HCT116 (cell line): ENCODE results near the gene ATN1. TPM values are rescaled to one million over a fixed set of nuclear protein-coding genes. Genes with fewer than 3 reads are reported as not detected.

Source experiments
- ATAC-seq: fragments of 200-7000 bp; cut with Tn5 transposase; 2 replicates; pipeline ENCODE4 v1.9.1; 2020; ENCODE audit warnings: mild to moderate bottlenecking, moderate library complexity
- BruUV-seq: library from RNA; stranded (reverse); fragments of 400-500 nt; replicated peaks from 2 replicates; lab custom pipeline; 2021; lab: Mats Ljungman, UMichigan
- CTCF ChIA-PET: fragments of 300-600 bp; sonication (Branson Sonifier 250); formaldehyde crosslinking; loops from one replicate; lab custom pipeline; 2021; ENCODE audit warnings: antibody characterized with exemption; lab: Charles Lee
- POLR2A ChIA-PET: fragments of 300-600, 350-600 bp; sonication (Branson Sonifier 250); formaldehyde crosslinking; loops from one replicate; lab custom pipeline; 2021; ENCODE audit warnings: antibody characterized with exemption; lab: Charles Lee
- RAD21 ChIA-PET, 2 experiments: fragments of 300-600 bp; sonication (Branson Sonifier 250); formaldehyde crosslinking; loops; one replicate each; lab custom pipeline; 2023; ENCODE audit warnings: low total read pairs in 2 of 2; ENCODE audit not compliant: uncharacterized antibody in 2 of 2, unreplicated experiment in 2 of 2, low non-redundant PET in 1 of 2; lab: Charles Lee
- DNase-seq: peaks from one replicate; pipeline ENCODE4 v3.0.0-alpha.2; 2010; ENCODE audit warnings: low read depth, low spot score
- H2AFZ ChIP-seq: fragments of 200-600 bp; shearing (Covaris generic), sonication (generic); 2 replicates; pipeline ENCODE4 v1.6.1; 2017; ENCODE audit warnings: low read depth, mixed run types, mixed read lengths, antibody characterized with exemption, low read length; ENCODE audit not compliant: poor library complexity, severe bottlenecking
- H3K27ac ChIP-seq: 2 replicates; pipeline ENCODE4 v1.5.1; 2012; ENCODE audit warnings: low read depth, low read length
- H3K27me3 ChIP-seq: fragments of 200-600 bp; sonication (generic); 2 replicates; pipeline ENCODE4 v1.6.1; 2016; ENCODE audit warnings: mixed run types, low read length, mixed read lengths; ENCODE audit not compliant: insufficient read depth
- H3K36me3 ChIP-seq, 2 experiments: fragments of 200-500 bp in 1 of 2; fragments of 200-600 bp in 1 of 2; sonication (Bioruptor generic) in 1 of 2; sonication (generic) in 1 of 2; 2 replicates each; pipeline versions ENCODE4 v1.5.1 to v1.6.1; 2014 to 2016; ENCODE audit warnings: low read length in 2 of 2, inconsistent platforms in 1 of 2, mixed read lengths in 1 of 2, mixed run types in 1 of 2; ENCODE audit not compliant: insufficient read depth in 2 of 2, control insufficient read depth in 1 of 2
- H3K4me1 ChIP-seq, 2 experiments: fragments of 200-600 bp in 1 of 2; sonication (generic) in 1 of 2; 2 replicates each; pipeline versions ENCODE4 v1.5.1 to v1.6.1; 2012 to 2017; ENCODE audit warnings: low read length in 2 of 2, inconsistent platforms in 1 of 2, mild to moderate bottlenecking in 1 of 2, mixed read lengths in 1 of 2, mixed run types in 1 of 2, moderate library complexity in 1 of 2; ENCODE audit not compliant: insufficient read depth in 2 of 2, control insufficient read depth in 1 of 2
- H3K4me2 ChIP-seq: fragments of 200-600 bp; sonication (generic); 2 replicates; pipeline ENCODE4 v1.6.1; 2017; ENCODE audit warnings: mixed run types, low read length, mixed read lengths
- H3K4me3 ChIP-seq, 2 experiments: fragments of 200-600 bp in 1 of 2; sonication (generic) in 1 of 2; replicated peaks in 1 of 2; 2 replicates each; pipeline ENCODE4 v1.5.1; 2011 to 2016; ENCODE audit warnings: low read length in 2 of 2, control low read depth in 1 of 2, low read depth in 1 of 2, mild to moderate bottlenecking in 1 of 2, mixed read lengths in 1 of 2, mixed run types in 1 of 2
- H3K79me2 ChIP-seq: fragments of 200-600 bp; sonication (generic); 2 replicates; pipeline ENCODE4 v1.6.1; 2017; ENCODE audit warnings: mild to moderate bottlenecking, mixed run types, low read length, moderate library complexity, mixed read lengths; ENCODE audit not compliant: insufficient read depth
- H3K9ac ChIP-seq: fragments of 200-600 bp; sonication (generic); 2 replicates; pipeline ENCODE4 v1.6.1; 2016; ENCODE audit warnings: low read length, mixed read lengths
- H3K9me2 ChIP-seq: fragments of 200-600 bp; sonication (generic), shearing (Covaris generic); 2 replicates; pipeline ENCODE4 v1.6.1; 2017; ENCODE audit warnings: mixed run types, mild to moderate bottlenecking, moderate library complexity; ENCODE audit not compliant: insufficient read depth
- H3K9me3 ChIP-seq, 2 experiments: fragments of 200-500 bp in 1 of 2; fragments of 200-600 bp in 1 of 2; sonication (Bioruptor generic) in 1 of 2; sonication (generic) in 1 of 2; 2 replicates each; pipeline ENCODE4 v1.6.1; 2014 to 2017; ENCODE audit warnings: low read length in 2 of 2, mixed read lengths in 2 of 2, inconsistent platforms in 1 of 2, low read depth in 1 of 2, mild to moderate bottlenecking in 1 of 2, mixed run types in 1 of 2, moderate library complexity in 1 of 2; ENCODE audit not compliant: control insufficient read depth in 1 of 2, insufficient read depth in 1 of 2
- H4K20me1 ChIP-seq: fragments of 200-600 bp; sonication (generic), shearing (Covaris generic); 2 replicates; pipeline ENCODE4 v1.6.1; 2017; ENCODE audit warnings: mixed run types, mild to moderate bottlenecking, moderate library complexity; ENCODE audit not compliant: insufficient read depth
- JUND ChIP-seq: IDR thresholded peaks from 2 replicates; pipeline ENCODE4 v1.6.1; 2012
- POLR2AphosphoS5 ChIP-seq: IDR thresholded peaks from 2 replicates; pipeline ENCODE4 v1.6.1; 2011; ENCODE audit warnings: mild to moderate bottlenecking, low read depth, low read length, moderate library complexity
- RAD21 ChIP-seq: IDR thresholded peaks from 2 replicates; pipeline ENCODE4 v1.6.1; 2012; ENCODE audit warnings: low read depth, mild to moderate bottlenecking
- SRF ChIP-seq: IDR thresholded peaks from 2 replicates; pipeline ENCODE4 v1.6.1; 2012; ENCODE audit warnings: low read depth
- TCF7L2 ChIP-seq: IDR thresholded peaks from 2 replicates; pipeline ENCODE4 v1.7.0; 2011; ENCODE audit warnings: borderline replicate concordance, inconsistent platforms; ENCODE audit not compliant: insufficient read depth, insufficient read length; ENCODE audit errors: extremely low read depth
- YY1 ChIP-seq: IDR thresholded peaks from 2 replicates; pipeline ENCODE4 v1.6.1; 2011; ENCODE audit warnings: low read length, low read depth, moderate library complexity, mild to moderate bottlenecking; ENCODE audit not compliant: insufficient replicate concordance; ENCODE audit errors: extremely low read depth
- ZFX ChIP-seq: fragments of 450-650 bp; IDR thresholded peaks from 2 replicates; pipeline ENCODE4 v1.6.1; 2017
- ZNF274 ChIP-seq: fragments of 200-500 bp; sonication (Bioruptor generic); IDR thresholded peaks from 2 replicates; pipeline ENCODE4 v1.6.1; 2014; ENCODE audit warnings: mild to moderate bottlenecking, low read depth, low read length, inconsistent platforms
- intact Hi-C: fragments of 100-400 bp; cut with micrococcal nuclease; formaldehyde crosslinking; loops from 2 replicates; pipeline ENCODE4 v1.10.0; 2022
- total RNA-seq: library from RNA; stranded (reverse); gene quantifications from one replicate; pipeline ENCODE4 v1.2.1, GENCODE V29; 2021; ENCODE audit not compliant: unreplicated experiment

The ATN1 gene
- total RNA-seq, 1 experiment from 2014 or later = 104 TPM

DNA sequence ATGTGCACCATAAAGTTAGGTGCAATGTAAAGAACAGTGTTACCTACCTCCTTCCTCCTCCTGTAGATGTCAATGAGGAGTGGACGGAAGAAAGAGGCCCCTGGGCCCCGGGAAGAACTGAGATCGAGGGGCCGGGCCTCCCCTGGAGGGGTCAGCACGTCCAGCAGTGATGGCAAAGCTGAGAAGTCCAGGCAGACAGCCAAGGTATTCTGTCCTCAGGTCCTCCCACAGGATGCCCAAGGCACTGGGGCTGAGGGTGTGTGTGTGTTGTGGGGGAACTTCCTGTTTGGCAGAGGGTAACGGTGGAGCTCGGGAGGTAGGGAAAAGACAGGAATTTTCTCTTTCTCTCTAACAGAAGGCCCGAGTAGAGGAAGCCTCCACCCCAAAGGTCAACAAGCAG lies 6.4 kb downstream of the ATN1 start:
- ChIA-PET CTCF (interaction anchor here (1.0 kb wide), 1 partner anchor 65 kb away, joined by 3 read pairs; no protein-coding TSS in a partner anchor), RAD21 (no interaction called here), POLR2A (interaction anchor here (1.2 to 3.4 kb wide), 4 partner anchors 9 to 65 kb away, joined by 3 to 22 read pairs (median 4); partner anchors contain the start of genes C12orf57 and RNU7-1)
- no peaks in the 10 kb centered on the region for H3K9me2 ChIP-seq
- BruUV-seq = no TSS peak
- H3K27me3 ChIP-seq = no peaks in the 10 kb centered on the region
- peaks cover 12 to 34% of the 10 kb centered on the region in 2 experiments; a peak in 3 of 4 replicates for H3K36me3 ChIP-seq
- peaks cover 52% of the 10 kb centered on the region for H3K79me2 ChIP-seq
- H3K4me3 ChIP-seq = no peak overlapping the region
- no peak overlapping the region for H3K4me2 ChIP-seq
- no peak for DNase-seq
- intact Hi-C loops = no loop called here
- no peak overlapping the region for H2AFZ ChIP-seq
- H3K9me3 ChIP-seq = no peaks in the 10 kb centered on the region
- ATAC-seq = no peak
- H3K9ac ChIP-seq = 0 out of 2 replicates have a peak overlapping the region, but pooled peaks have one; percentile 23
- H3K27ac ChIP-seq = peak overlapping the region; percentile 33; the same call in 1 of the 2 replicates
- no peak for TF ChIP-seq JUND
- no peak for TF ChIP-seq RAD21
- peaks cover 10 to 37% of the 10 kb centered on the region in 2 experiments for H3K4me1 ChIP-seq
- H4K20me1 ChIP-seq = no peaks in the 10 kb centered on the region

DNA sequence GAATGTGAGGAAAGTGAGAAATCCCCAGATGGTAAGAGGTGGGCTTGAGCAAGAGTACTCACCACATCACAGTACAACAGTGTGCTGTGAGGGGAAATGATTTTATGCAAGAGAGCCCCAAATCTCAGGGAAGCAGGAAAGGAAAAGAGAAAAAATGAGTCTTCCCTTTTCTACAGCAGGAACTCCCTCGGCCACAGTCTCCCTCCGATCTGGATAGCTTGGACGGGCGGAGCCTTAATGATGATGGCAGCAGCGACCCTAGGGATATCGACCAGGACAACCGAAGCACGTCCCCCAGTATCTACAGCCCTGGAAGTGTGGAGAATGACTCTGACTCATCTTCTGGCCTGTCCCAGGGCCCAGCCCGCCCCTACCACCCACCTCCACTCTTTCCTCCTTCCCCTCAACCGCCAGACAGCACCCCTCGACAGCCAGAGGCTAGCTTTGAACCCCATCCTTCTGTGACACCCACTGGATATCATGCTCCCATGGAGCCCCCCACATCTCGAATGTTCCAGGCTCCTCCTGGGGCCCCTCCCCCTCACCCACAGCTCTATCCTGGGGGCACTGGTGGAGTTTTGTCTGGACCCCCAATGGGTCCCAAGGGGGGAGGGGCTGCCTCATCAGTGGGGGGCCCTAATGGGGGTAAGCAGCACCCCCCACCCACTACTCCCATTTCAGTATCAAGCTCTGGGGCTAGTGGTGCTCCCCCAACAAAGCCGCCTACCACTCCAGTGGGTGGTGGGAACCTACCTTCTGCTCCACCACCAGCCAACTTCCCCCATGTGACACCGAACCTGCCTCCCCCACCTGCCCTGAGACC lies 7.8 kb downstream of the ATN1 start:
- intact Hi-C loops = no loop called here
- peaks cover 7 to 24% of the 10 kb centered on the region in 2 experiments; a peak in 3 of 4 replicates for H3K4me1 ChIP-seq
- peaks cover 39% of the 10 kb centered on the region for H3K79me2 ChIP-seq
- peak overlapping the region; percentile 93 for H3K27ac ChIP-seq
- H4K20me1 ChIP-seq = no peaks in the 10 kb centered on the region
- TF ChIP-seq SRF = no peak
- no peak for TF ChIP-seq ZNF274
- TF ChIP-seq POLR2AphosphoS5 = no peak
- no peak for TF ChIP-seq TCF7L2
- no peak for TF ChIP-seq ZFX
- TF ChIP-seq YY1 = no peak
- H2AFZ ChIP-seq = no peak overlapping the region
- H3K27me3 ChIP-seq = no peaks in the 10 kb centered on the region
- ChIA-PET CTCF (no interaction called here), RAD21 (no interaction called here), POLR2A (interaction anchor here (3.4 kb wide), 1 partner anchor 8 kb away, joined by 22 read pairs; the partner anchor contains the start of genes C12orf57 and RNU7-1)
- no peak overlapping the region for H3K4me3 ChIP-seq
- peaks cover 13 to 31% of the 10 kb centered on the region in 2 experiments; a peak in 3 of 4 replicates for H3K36me3 ChIP-seq
- H3K9me2 ChIP-seq = no peaks in the 10 kb centered on the region
- no peak overlapping the region for H3K9ac ChIP-seq
- H3K4me2 ChIP-seq = no peak overlapping the region
- DNase-seq (no peak), ATAC-seq (no peak)
- BruUV-seq = no TSS peak
- no peaks in the 10 kb centered on the region for H3K9me3 ChIP-seq
